GM12878 (cell line): Measurements from ENCODE around the gene MT1H.

Experiments
- CEBPB ChIP-seq, 2 experiments: fragments of 150-350 bp in 1 of 2; IDR thresholded peaks; 2 replicates each; pipeline ENCODE4 v1.6.1; 2012 to 2014; ENCODE audit warnings: low read depth in 2 of 2, low read length in 2 of 2, borderline replicate concordance in 1 of 2, inconsistent platforms in 1 of 2
- CREB1 ChIP-seq: IDR thresholded peaks from 2 replicates; pipeline ENCODE4 v1.6.1; 2012; ENCODE audit warnings: low read depth, mild to moderate bottlenecking, inconsistent platforms
- CTCF ChIP-seq, 3 experiments: IDR thresholded peaks in 2 of 3; conservative IDR thresholded peaks in 1 of 3; 2 replicates each; pipeline ENCODE4 v1.5.1; 2011; ENCODE audit warnings: low read depth in 3 of 3, low read length in 3 of 3, mild to moderate bottlenecking in 3 of 3, control low read depth in 2 of 3, moderate library complexity in 2 of 3, inconsistent platforms in 1 of 3, mixed read lengths in 1 of 3; ENCODE audit not compliant: control insufficient read depth in 2 of 3, insufficient read depth in 1 of 3; ENCODE audit errors: extremely low read depth in 1 of 3
- JUND ChIP-seq: IDR thresholded peaks from 2 replicates; pipeline ENCODE4 v1.6.1; 2012; ENCODE audit warnings: low read depth, mild to moderate bottlenecking, low read length, improper control_type of control experiment, moderate library complexity
- KDM1A ChIP-seq: fragments of 200-600 bp; sonication (generic); IDR thresholded peaks from 2 replicates; pipeline ENCODE4 v1.6.1; 2016; ENCODE audit warnings: borderline replicate concordance
- POLR2AphosphoS5 ChIP-seq: IDR thresholded peaks from 2 replicates; pipeline ENCODE4 v1.6.1; 2011; ENCODE audit warnings: mild to moderate bottlenecking, low read length, inconsistent platforms
- SMAD1 ChIP-seq: fragments of 450-650 bp; IDR thresholded peaks from 2 replicates; pipeline ENCODE4 v1.6.1; 2018; ENCODE audit warnings: mild to moderate bottlenecking, low read depth; ENCODE audit not compliant: partially characterized antibody
- SRF ChIP-seq, 2 experiments: IDR thresholded peaks; 2 replicates each; pipeline ENCODE4 v1.6.1; 2011; ENCODE audit warnings: low read depth in 2 of 2, low read length in 2 of 2, mild to moderate bottlenecking in 1 of 2, moderate library complexity in 1 of 2
- TAF1 ChIP-seq: IDR thresholded peaks from 2 replicates; pipeline ENCODE4 v1.6.1; 2011; ENCODE audit warnings: mild to moderate bottlenecking, low read depth, low read length, borderline replicate concordance
- ZNF274 ChIP-seq: IDR thresholded peaks from one replicate; pipeline ENCODE4 v1.8.0; 2011; ENCODE audit not compliant: insufficient read length, insufficient read depth

DNA sequence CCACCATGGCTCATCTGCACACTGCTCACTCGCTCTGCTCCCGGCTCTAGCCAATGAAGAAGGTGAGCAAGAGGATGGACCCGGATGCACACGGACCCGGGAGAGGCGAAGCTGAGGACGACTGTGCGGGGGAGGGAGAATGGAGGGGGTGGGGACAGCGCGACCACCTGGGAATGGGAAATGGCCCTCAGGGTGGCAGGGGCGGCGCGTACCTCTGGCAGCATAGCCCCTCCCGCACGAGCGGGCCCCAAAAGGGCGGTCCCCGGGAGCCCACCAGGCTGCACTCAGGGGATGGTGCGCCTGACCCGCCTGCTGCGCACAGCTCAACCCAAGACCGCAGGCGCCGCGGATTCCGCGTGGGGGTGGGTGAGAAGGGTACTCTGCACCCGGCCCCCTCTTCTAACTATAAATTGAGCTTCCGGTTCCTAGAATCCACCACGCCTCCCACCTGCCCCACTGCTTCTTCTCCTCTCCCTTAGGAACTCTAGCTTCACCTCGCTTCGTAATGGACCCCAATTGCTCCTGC lies 6.1 kb downstream of the MT1H start:
- TF ChIP-seq CTCF (IDR thresholded peaks at IDR 0.05 in 2 of 3, conservative IDR thresholded peaks at IDR 0.05 in 1 of 3; ENCODE audit: control insufficient read depth in 2 of 3, extremely low read depth in 1 of 3, insufficient read depth in 1 of 3, low read depth in 3 of 3, low read length in 3 of 3) (no peak), CREB1 (no peak), ZNF274 (no peak), SRF (IDR thresholded peaks at IDR 0.05; ENCODE audit: low read depth in 2 of 2, low read length in 2 of 2) (no peak), JUND (no peak), SMAD1 (no peak), POLR2AphosphoS5 (no peak), CEBPB (IDR thresholded peaks at IDR 0.05; ENCODE audit: borderline replicate concordance in 1 of 2, low read depth in 2 of 2, low read length in 2 of 2) (no peak), TAF1 (no peak), KDM1A (no peak)
